Right ventricle myocardium superior (tissue), 1 donor: Measurements from ENCODE around the gene C5AR1. TPM values are rescaled to one million over a fixed set of nuclear protein-coding genes. Genes with fewer than 3 reads are reported as not detected.
"Not testable (repeated sequence)": the region's sequence is repeated elsewhere in the genome, so short reads cannot be mapped to it uniquely, and the experiment has no call there.

Source experiments
- ATAC-seq: fragments of 200-7000 bp; cut with Tn5 transposase; one replicate; pipeline ENCODE4 v1.9.1; 2020; ENCODE audit warnings: mild to moderate bottlenecking; ENCODE audit not compliant: poor library complexity
- DNase-seq: peaks from one replicate; pipeline ENCODE4 v3.0.0-alpha.2; 2020
- intact Hi-C: fragments of 100-400 bp; cut with DNase I; formaldehyde crosslinking; loops from one replicate; pipeline ENCODE4 v1.11.2; 2022
- long read RNA-seq: library from polyadenylated mRNA; unstranded; transcript quantifications from one replicate; pipeline ENCODE4 v2.0.0, GENCODE V29; 2021
- total RNA-seq: library from RNA; stranded (reverse); fragmentation: NEBNext Ultra II Directional; extraction: Animal tissue kit (Norgen Biotek cat#: 25700); gene quantifications from one replicate; pipeline ENCODE4 v1.2.1, GENCODE V29; 2021
- donor health status: DM: no; HTN: yes; CAD: no; lungs with severe emphysema.

Gene C5AR1
- total RNA-seq: 3.4 TPM
- long read RNA-seq, transcript C5AR1-201 (2 exons, 2,311 nt): major isoform, 5 of 6 reads
- long read RNA-seq, partial matches to known transcripts: 0 of 6 reads
- long read RNA-seq, other reads (novel, unspliced or antisense): 1 of 6 reads

- peak; percentile 58 for ATAC-seq
- intact Hi-C loops: loop anchor here (10.0 kb wide), 1 partner anchor 75 kb away; no protein-coding TSS in a partner anchor
- peak; percentile 71 for DNase-seq
These were observed at the start of gene C5AR1 for GRCh38 chr19:47309608-47310007. C5AR1 (plus strand) TSS chr19:47309861; CDS start chr19:47309896, 35 bp downstream.

GRCh38 chr19:47260476-47260875 is 49.2 kb upstream of the C5AR1 start:
- intact Hi-C loops: no loop called here
- no peak for ATAC-seq
- no peak for DNase-seq

GRCh38 chr19:47261946-47262793 is 47.5 kb upstream of the C5AR1 start:
- ATAC-seq, DNase-seq, intact Hi-C loops: not testable (repeated sequence)

- intact Hi-C loops: no loop called here
- no peak for ATAC-seq
- no peak for DNase-seq
These were observed 45.0 kb upstream of the C5AR1 start for GRCh38 chr19:47264629-47265028.

- intact Hi-C loops: no loop called here
- DNase-seq: no peak
- ATAC-seq: no peak
These were observed 43.2 kb upstream of the C5AR1 start for GRCh38 chr19:47266401-47266941.

- ATAC-seq (no peak), DNase-seq (no peak)
- intact Hi-C loops: no loop called here
These were observed 42.3 kb upstream of the C5AR1 start for GRCh38 chr19:47267350-47267759.

GRCh38 chr19:47268028-47268427 is 41.6 kb upstream of the C5AR1 start:
- ATAC-seq (no peak), DNase-seq (no peak)
- intact Hi-C loops: no loop called here

GRCh38 chr19:47269596-47269995 is 40.1 kb upstream of the C5AR1 start:
- ATAC-seq: no peak
- intact Hi-C loops: no loop called here
- no peak for DNase-seq

- intact Hi-C loops: no loop called here
- no peak for ATAC-seq
- no peak for DNase-seq
These were observed 39.3 kb upstream of the C5AR1 start for GRCh38 chr19:47270408-47270807.

GRCh38 chr19:47271949-47272348 is 37.7 kb upstream of the C5AR1 start:
- DNase-seq: no peak
- intact Hi-C loops: no loop called here
- ATAC-seq: no peak

GRCh38 chr19:47272448-47273312 is 37.0 kb upstream of the C5AR1 start:
- intact Hi-C loops: no loop called here

GRCh38 chr19:47273313-47274070 is 36.2 kb upstream of the C5AR1 start:
- ATAC-seq (peak; percentile 79), DNase-seq (peak; percentile 95)
- intact Hi-C loops: no loop called here

More at GRCh38 chr19:47272448-47273312, 37.0 kb upstream of the C5AR1 start:
- peak; percentile 69 for DNase-seq
- no peak for ATAC-seq

GRCh38 chr19:47274071-47274890 is 35.4 kb upstream of the C5AR1 start, which contains the start of gene INAFM1:
INAFM1 (plus strand) TSS chr19:47274885; CDS start chr19:47274920, 35 bp downstream.
- intact Hi-C loops: no loop called here
- ATAC-seq (peak; percentile 89), DNase-seq (peak; percentile 99)

GRCh38 chr19:47274891-47275761 is 34.5 kb upstream of the C5AR1 start:
- intact Hi-C loops: no loop called here
- peak; percentile 59 for DNase-seq

GRCh38 chr19:47275791-47276461 is 33.7 kb upstream of the C5AR1 start:
- ATAC-seq: no peak
- intact Hi-C loops: no loop called here
- DNase-seq: peak; percentile 77

More at GRCh38 chr19:47274891-47275761, 34.5 kb upstream of the C5AR1 start:
- no peak for ATAC-seq

GRCh38 chr19:47276513-47276912 is 33.1 kb upstream of the C5AR1 start:
- ATAC-seq, DNase-seq, intact Hi-C loops: not testable (repeated sequence)
